Right lobe of liver (tissue), 4 donors: Measurements from ENCODE around the gene CYTH4.

Experiments used
- POLR2A ChIP-seq: fragments of 450-650 bp; IDR thresholded peaks from one replicate; pipeline ENCODE4 v1.6.1; 2017; ENCODE audit warnings: antibody characterized with exemption, mild to moderate bottlenecking
- TF ChIP-seq, protein P1 (sequence below), 4 donors: fragments of 200-600 bp in 3 of 4; fragments of 450-650 bp in 1 of 4; IDR thresholded peaks; one replicate each; pipeline versions ENCODE4 v1.5.1 to v1.8.0; 2016 to 2022; ENCODE audit warnings: antibody characterized with exemption in 4 of 4, mild to moderate bottlenecking in 2 of 4
- donor health status: DM: no; HTN: no; CAD: no.
- donor health status: DM: no; HTN: no; CAD: no.
- donor health status: DM: no; HTN: yes; CAD: no.

DNA sequence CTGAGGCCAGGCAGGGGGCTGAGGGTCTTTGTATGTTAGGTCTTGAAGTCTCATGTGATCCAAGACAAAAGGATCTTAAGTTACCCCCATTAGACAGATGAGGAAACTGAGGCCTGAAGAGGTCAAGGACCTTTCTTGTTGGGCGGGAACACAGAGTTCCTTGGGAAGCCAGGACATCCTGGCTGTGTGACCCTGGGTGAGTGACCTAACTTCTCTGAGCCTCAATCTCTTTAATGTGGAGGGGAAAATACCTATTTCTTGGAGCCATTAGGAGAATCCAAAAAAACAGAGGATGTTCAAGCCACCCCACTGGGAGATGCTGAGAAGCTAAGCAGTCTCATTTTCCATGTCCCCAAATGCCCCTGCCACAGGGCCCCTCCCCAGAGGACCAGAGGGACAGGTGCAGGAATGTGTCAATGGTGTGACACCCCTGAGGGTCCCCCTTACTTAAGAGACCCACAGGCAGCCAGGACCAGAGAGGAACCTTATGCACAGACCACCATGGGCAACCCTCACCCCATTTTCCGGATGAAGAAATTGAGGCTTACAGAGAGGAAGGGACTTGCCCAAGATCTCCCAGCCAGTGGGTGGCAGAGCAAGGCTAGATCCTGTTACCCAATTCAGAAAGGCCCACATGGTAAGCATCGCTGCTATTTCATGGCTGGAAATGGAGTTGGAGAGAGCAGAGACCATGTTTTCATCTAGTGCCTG lies 46.3 kb upstream of the CYTH4 start:
- TF ChIP-seq POLR2A: no peak
- TF ChIP-seq, protein P1, sequence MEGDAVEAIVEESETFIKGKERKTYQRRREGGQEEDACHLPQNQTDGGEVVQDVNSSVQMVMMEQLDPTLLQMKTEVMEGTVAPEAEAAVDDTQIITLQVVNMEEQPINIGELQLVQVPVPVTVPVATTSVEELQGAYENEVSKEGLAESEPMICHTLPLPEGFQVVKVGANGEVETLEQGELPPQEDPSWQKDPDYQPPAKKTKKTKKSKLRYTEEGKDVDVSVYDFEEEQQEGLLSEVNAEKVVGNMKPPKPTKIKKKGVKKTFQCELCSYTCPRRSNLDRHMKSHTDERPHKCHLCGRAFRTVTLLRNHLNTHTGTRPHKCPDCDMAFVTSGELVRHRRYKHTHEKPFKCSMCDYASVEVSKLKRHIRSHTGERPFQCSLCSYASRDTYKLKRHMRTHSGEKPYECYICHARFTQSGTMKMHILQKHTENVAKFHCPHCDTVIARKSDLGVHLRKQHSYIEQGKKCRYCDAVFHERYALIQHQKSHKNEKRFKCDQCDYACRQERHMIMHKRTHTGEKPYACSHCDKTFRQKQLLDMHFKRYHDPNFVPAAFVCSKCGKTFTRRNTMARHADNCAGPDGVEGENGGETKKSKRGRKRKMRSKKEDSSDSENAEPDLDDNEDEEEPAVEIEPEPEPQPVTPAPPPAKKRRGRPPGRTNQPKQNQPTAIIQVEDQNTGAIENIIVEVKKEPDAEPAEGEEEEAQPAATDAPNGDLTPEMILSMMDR (IDR thresholded peaks at IDR 0.05): no peak
